CD4-positive, alpha-beta T cell treated with Interleukin-21 for 1 hour (primary cell): Measurements from ENCODE around the gene FLG2.
A peak's percentile ranks its signal among the peaks of the same experiment; 100 is the strongest.
"Not testable (repeated sequence)": the region's sequence is repeated elsewhere in the genome, so short reads cannot be mapped to it uniquely, and the experiment has no call there.

ENCODE experiments used
- DNase-seq: peaks from one replicate; pipeline ENCODE4 v3.0.0-alpha.2; 2020

Gene FLG2

DNA sequence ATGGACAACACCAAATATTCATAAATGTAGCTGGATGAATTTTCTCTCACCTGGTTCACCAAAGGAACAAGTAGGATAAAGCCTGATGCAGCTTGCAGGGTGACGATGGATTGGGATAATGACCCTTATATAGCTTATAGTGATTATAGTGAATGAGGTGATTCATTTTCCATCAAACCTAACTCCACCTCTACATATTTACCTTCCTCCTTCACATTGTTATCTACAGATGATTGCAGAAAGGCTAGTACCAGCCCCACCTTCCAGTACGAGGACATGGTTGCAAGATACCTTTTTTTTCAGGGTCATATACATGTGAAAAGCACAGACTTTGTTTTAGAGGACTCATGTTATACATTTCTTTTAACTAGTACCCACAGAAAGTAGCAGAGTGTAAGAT lies at the start of gene FLG2:
Gene FLG2, minus strand, starts transcription at position 101 of the 400 bp plus-strand sequence. CDS start 1,122 bp downstream, outside the sequence.
- DNase-seq = no peak

DNA sequence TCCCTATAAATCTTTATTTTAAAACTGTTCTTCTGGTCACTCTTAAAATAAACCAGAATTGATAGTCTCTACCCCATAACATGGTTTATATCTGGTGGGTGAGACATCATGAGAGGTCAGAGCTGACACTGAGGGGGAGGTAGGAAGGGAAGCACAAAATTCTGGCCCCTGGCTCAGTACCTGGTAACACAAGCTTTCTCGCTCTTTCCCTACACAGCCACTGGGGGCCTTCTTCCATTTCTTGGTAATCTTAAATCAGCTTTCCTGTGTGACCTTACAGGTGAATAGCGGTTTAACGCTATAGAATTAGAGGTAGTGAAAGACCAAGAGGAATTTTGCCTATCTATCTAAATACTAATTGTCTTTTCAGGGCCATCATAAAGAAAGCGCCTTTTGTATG lies 48.9 kb upstream of the FLG2 start:
- no peak for DNase-seq

DNA sequence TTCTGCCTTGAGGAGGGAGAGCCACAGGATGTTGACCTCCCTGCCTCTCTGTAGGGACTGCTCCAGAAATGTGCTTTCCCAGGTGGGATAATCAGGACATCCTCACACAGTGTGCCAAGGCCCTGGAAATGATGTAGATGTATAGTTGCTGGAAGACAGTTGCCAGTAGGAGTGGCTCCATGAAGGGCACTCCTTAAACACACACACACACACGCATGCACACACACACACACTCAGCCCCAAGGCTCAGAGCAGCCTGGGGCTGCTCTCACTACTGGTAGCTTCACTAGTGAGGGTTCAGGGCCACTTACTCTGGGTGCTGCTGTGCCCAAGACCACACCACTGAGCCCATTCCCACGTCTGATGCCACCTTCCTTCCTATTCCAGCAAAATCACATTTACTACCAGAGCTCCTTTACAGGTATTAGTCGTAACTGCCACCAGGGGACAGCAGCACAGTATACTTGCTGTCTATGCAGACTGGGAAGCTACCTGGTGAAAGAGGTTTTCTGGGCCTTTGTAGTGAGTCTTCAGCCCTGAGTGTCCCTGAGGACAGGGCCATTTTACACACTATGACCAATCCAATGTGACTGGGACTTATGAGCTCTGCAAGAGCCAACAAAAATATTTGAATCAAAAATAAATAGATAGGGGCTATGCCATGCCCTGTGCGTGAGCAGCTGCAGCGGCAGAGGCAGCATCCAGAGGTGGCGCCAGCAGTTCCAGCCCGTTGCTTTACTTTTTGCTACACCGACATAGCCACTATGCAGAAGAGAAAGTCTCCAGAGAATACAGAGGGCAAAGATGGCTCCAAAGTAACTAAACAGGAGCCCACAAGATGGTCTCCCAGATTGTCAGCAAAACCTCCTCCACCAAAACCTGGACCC lies 39.2 kb upstream of the FLG2 start:
- DNase-seq = peak; percentile 7

DNA sequence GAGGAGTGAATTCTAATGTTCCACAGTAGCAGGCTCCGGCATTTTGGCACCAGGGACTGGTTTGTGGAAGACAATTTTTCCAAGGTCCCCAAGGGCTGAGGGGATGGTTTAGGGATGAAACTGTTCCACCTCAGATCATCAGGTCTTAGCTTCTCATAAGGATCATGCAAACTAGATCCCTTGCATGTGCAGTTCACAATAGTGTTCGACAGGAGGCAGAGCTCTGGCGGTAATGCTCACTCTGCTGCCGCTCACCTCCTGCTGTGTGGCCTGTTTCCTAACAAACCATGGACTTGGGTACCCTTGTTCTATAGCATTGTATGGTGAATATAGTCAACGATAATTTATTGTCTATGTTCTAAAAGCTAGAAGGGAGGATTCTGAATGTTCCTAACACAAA lies 37.7 kb upstream of the FLG2 start:
- DNase-seq = no peak

DNA sequence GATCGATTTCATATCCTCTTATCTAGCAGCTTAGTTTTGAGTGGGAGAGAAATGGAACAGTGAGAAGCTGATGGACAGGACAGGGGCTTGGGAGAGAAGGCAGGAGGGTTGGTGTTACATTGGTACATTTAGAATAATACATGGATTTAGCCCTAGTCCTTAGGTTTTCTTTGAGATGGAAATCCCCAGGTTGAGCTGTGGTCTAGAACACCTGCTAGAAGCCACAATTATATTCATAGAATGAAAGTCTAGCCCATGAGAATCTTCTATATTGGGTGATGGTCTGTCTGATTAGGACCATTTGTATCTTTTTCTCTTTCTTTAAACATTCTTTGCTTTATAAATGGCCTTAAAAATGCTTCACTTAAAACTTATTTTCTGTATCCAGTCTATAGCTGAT lies 34.3 kb upstream of the FLG2 start:
- no peak for DNase-seq

DNA sequence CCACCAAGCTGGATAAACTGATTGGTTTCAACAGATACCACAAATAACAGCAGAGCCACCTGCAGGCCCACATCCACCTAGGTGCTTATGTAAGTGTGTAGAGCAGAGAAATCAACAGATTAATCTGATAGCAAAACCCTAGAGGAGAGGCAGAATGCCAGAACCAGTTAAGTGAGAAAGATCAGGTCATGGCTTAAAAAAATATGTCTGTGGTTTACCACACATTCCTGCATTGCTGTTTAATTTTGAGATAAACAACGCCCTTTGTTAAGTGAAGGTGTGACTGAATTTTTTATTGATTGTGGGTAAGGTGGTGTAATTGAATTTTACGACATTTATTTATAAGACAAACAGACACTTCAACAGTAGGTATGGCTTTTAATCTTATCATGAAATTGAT lies 33.1 kb upstream of the FLG2 start:
- DNase-seq = peak; percentile 60

DNA sequence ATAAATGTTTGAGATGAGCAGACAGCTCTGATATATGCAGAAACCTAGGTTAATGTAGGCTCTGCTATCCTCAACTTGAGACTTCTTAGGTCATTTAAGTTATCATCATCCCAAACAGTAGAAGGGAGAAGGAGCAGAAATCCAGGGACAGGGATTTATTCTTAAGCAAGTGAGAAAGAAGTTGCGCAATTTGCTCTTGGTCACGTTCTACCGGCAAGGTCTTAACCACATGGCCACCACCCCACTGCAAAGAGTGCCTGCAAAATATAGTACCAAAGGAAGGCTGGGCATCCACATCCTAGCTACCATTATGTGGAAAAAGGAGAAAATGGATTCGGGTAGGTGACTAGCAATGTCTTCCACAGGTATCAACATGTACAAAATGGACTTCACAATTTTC lies 29.1 kb upstream of the FLG2 start:
- no peak for DNase-seq

DNA sequence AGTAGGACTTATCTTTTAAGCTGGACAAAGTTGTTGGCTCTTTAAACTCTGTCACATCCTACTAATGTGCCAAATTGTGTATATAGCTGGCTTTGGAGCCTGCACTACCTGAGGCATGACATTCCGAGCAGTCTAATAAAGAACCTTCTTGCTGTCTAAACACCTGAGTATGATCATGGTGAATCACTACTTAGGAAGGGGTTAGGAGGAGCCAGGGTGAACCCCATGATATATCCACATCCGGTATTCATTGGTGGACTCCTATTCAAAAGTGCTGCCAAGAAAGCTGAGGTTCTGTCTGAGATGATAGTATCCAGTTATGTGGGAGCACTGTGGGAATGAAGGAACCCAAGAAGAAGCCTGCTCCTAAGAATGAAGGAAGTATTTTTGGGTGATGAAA lies 27.1 kb upstream of the FLG2 start:
- DNase-seq = no peak

DNA sequence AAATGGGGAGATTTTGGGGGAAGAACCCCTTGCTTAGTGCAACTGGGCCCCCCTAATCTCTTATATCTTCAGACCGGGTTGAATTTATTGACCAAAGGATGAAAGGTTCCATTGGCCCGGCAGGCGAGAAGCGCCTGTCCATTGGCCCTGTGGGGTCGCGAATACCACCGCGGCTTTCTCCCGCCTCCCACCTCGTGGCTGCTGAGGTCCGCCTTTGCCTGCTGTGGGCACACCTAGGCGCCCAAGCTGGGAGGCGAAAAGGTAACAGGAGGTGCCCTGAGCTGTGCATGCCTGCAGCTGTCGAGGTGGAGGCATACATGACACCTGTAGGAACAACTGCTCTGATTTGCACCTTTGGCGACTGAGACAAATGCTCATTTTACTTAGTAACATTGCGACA lies 21.1 kb upstream of the FLG2 start:
- no peak for DNase-seq

DNA sequence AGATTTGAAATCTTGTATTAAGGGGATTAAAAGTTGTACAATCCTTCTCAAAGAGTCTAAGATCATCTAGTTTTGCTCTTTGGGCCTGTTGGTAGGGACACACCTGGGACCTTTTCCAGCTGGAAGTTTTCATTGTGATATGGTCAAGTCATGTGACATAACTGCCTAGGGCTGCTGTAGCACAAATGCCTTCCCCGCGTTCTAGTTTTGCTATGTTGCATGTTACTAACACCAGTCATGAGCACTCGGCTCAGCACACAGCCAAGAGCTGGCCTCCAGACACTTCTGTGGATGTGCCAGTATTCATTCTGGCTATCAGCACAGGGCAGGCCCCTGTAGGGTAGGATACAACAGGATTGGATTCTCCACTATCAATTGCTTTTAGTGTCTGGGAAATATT lies 14.6 kb upstream of the FLG2 start:
- DNase-seq = no peak

DNA sequence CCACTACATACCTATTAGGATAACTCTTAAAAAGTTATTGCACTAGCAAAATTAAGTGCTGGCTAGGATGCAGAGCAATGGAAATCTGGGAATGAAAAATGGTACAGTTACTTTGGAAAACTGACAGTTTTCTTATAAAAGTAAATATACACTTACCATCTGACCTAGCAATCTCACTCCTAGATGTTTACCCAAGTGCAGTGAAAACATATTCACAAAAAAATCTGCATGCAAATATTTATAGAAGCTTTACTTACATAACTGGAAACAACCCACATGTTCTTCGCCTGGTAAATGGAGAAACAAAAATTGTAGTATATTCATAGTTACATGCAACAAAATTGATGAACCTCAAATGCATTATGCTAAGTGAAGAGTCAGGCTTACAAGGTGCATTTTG lies 12.9 kb upstream of the FLG2 start:
- DNase-seq = no peak

DNA sequence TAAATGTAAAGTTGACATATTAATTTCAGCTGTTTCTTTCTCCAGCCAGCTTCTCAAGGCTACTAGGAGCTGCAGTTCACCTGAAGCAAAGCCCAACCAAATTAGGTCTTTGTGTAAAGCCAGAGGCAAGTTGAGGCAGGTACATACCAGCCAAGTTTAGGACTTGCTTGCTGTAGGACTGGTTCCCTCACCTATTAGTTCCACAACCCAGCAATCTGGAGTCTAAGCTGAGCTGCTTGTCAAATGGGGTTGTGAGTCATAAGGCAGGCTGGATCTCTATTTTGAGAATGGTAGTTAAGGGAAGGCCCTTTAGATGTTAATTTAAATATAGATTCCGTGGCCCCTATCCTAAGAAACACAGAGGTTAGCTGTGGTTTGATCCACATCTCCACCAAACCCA lies 7.6 kb upstream of the FLG2 start:
- no peak for DNase-seq

DNA sequence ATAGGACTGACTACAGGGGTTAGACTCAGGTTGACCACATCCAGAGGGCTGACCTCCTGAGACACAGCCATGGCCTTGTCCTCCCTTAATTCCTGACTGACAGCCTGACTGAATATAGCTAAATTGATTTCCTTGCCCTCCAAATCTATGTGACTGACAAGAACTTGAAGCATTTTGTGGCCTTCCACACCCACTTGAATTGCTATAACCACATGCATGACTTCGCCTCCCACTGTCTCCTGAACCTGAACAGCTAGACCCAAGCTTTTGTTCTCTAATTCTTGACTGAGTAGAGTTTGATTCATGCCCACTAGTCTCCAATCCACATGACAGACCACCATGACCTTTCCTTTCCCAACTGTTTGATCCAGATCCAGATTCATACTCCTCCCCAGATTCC lies 3.1 kb downstream of the FLG2 start:
- DNase-seq = no peak

DNA sequence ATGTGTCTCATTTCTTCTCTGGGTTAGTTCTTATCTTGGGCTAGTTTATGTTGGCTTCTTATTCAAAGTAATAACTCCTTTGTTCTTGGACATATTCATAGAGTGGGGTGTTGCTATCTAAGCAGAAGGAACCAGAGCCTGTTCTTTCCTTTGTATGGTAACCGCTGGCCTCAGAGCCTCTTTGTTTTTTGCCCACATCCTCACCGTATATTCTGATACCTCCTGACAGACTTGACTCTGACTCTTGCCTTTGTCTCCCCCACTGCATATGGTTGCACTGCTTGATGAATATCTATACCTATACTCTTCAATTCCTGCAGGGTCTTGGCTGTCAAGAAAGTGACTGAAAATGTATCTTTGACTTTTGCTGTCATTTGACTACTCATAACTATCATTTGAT lies 10.2 kb downstream of the FLG2 start:
- DNase-seq = no peak

DNA sequence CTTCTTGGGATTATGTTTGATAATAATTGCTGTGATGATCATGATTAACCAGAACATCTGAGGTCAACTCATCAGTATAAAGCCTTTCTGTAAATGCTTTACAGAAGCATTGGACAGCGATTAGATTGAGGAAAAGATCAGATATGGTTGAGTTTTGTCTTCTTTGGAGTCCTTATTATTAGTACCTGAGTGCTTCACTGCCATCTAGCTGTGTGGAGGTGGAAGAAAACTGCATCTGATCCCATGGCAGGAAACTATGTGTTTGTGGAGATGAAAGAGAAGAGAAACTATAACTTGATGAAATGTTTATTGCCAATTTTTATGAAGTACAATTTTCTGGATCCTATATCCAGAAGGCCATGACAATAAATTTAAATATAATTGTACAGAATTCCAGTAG lies 11.4 kb downstream of the FLG2 start:
- DNase-seq = no peak

DNA sequence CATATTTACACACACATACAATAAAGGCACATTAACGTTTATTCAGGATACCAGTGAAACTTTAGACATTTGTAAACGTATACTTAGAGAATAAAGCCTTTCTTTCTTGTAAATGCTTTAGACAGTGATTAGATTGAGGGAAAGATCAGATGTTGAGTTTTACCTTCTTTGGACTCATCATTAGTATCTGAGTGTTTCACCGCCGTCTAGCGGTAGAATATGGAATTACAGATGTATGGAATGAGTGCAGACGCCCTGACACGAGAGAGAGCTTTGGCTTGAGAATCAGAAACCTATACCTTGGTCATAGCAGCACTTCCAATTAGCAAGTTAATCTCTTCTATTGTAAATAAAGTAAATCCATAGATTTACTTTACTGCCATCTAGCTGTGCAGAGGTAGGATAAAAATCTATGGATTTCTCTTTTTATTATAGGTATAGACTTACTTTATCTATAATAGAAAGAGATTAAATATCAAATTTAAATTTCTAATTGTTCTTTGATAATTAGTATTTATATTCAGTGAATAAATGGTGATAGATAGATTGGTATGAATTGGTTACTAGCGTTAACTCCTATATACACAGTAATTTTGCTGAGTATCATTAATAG lies 12.6 kb downstream of the FLG2 start:
- DNase-seq = peak; percentile 70

DNA sequence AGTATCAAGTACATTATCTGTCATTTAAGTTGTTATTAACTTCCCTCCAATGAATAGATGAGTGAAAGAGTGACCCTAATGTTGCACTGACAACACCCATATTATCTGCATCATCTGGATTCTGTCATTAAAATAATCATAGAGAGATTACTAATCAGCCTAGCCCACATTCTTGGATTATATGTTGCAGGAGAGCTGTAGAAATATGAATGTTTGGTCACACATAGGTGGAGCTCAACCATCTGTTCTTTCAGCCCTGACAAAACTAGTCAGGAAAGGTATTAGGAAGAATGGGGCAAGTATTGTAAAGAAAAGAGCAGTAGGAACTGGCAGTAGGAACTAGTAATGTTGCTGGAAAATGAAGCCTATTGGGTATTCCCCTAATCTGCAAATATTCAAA lies 15.4 kb downstream of the FLG2 start:
- DNase-seq = no peak

DNA sequence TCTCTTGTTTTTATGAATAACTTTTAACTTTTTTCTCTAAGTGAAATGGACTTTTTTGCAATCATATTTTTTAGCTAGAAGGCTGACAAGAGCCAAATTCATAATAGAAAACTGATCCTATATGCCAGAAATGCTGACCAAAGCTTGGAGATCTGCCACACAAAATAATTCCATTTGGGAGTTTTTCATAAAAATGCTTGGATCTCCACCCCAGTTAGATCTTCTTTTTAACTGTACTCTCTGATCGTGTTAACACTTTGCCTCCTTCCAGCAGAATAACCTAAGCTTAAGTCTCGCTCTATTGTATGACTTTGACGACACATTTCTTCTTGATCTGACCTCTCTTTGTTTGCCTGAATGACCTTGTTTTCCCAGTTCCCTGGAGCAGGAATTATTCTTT lies 16.8 kb downstream of the FLG2 start:
- no peak for DNase-seq

DNA sequence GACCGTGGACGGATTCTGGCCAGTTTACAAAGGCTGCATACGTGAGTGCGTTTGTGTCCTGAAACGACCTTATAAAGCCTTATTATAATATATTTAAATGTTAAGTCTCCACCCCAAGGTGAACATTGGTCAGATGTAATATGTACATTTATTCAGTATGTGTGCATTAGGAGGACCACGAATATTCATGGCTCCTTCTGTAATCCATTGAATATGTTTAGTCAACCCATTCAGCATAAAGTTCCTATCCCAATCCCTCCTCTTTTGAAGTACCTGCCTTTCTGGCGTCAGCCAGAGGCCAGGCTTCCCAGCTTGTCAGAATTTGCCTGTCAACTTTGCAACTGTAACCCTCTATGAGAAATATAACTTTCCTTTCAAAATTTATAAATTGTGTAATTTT lies 24.4 kb downstream of the FLG2 start:
- DNase-seq = no peak

DNA sequence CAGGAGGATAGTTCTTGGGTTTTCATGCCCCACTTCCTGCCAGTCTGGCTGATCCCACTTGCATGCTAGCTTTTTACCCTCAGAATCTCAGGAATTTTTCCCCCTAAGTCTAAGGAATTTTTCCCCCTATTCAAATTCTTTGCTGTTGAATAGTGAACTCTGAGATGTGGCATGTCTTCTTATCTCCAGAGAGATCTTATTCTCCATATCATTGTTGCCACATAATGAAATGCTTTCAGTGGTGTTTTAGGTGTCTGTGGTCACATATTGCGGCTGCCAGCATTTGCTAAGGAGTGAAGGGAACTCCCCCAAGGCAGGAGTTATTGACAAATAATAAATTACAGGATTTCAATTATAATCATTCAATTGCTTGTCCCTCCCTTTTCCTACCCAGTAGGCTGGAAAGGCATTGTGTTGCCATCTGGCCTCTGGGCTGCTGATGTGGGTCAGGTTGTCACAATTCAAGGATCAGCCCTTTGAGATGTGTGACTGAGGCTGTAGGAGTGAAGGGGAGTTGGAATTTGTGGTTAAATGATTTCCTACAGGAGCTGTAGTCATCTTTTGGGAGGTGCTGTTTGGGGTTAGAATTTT lies 30.9 kb downstream of the FLG2 start:
- no peak for DNase-seq

DNA sequence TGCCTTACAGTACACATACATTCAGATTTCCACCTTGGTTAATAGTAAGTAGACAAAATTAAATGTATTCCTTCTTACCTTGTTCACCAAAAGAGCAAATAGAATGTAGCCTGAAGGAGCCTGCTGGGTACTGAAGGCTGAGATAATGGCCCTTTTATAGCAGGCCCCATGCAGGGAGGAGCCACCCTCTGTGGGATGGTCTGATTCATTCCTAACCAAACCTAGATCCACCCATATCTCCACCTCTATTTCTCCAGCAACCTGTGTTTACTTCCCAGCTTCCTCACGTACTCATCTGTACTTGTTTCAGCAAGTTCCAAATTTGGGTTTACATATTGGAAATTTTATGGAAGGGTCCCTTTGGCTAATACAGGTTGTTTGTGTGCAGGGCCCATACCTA lies 34.7 kb downstream of the FLG2 start, which contains the start of gene FLG:
Gene FLG, minus strand, starts transcription at position 129 of the 400 bp plus-strand sequence. CDS start 9,783 bp downstream, outside the sequence.
- no peak for DNase-seq

DNA sequence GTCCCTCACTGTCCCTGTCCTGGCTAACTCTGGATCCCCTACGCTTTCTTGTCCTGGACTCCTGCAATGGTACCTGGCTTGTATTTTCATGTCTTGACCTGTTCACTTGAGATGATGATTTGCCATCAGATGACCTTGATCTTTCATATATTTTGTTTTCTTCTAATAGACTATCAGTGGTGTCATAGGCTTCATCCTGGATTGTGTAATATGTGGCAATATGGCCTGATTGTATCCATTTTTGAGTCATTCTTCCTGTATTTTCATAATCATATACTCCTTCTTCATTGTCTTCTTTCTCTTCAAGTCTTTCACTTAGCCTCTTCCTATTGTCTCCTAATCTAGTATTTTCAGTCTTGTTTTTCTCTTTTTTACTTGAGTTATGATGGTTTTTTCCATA lies 45.8 kb downstream of the FLG2 start:
- DNase-seq = no peak

DNA sequence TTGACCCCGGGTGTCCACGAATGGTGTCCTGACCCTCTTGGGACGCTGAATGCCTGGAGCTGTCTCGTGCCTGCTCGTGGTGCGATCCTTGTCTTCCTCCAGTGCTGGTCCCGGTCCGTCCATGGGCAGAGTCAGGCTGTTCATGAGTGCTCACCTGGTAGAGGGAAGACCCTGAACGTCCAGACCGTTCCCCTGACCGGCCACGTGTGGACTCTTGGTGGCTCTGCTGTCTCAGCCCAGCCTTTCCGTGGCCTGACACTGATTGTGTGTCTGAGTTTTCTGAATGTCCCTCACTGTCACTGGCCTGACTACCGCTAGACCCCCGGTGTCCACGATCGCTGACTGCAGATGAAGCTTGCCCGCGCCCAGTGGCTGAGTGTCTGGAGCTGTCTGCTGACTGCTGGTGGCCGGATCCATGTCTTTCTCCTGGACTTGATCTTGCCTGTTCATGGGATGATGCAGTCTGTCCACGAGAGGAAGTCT lies 46.4 kb downstream of the FLG2 start:
- DNase-seq = no peak

DNA sequence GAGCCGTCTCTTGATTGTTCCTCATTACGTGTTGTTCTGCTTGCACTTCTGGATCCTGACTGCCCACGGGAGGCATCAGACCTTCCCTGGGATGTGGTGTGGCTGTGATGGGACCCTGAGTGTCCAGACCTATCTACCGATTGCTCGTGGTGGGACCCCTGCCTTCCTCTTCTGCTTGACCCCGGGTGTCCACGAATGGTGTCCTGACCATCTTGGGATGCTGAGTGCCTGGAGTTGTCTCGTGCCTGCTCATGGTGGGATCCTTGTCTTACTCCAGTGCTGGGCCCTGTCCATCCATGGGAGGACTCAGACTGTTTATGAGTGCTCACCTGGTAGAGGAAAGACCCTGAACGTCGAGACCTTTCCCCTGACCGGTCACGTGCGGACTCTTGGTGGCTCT lies 47.6 kb downstream of the FLG2 start:
- not testable (repeated sequence) for DNase-seq
